K562 (cell line): ENCODE results near the gene CLSTN1. TPM values are rescaled to one million over a fixed set of nuclear protein-coding genes. Genes with fewer than 3 reads are reported as not detected.

Experiments used
- ATAC-seq: fragments of 200-7000 bp; cut with Tn5 transposase; 3 replicates; pipeline ENCODE4 v1.9.1; 2020; ENCODE audit warnings: moderate library complexity
- BruUV-seq: library from RNA; stranded (reverse); fragments of 400-500 nt; replicated peaks from 2 replicates; lab custom pipeline; 2021; lab: Mats Ljungman, UMichigan
- CTCF ChIA-PET: fragments of 300-600 bp; formaldehyde crosslinking; extraction: SDS; loops from one replicate; lab custom pipeline; 2021; ENCODE audit warnings: low intra/inter-chr PET ratio; lab: Yijun Ruan, JAX
- POLR2A ChIA-PET: fragments of 300-600, 350-650 bp; sonication (Branson Sonifier 250); formaldehyde crosslinking; extraction: SDS; loops from one replicate; lab custom pipeline; 2021; ENCODE audit warnings: antibody characterized with exemption, inconsistent platforms; lab: Yijun Ruan, JAX
- DNase-seq, 4 experiments: peaks; one replicate each; pipeline versions ENCODE4 v3.0.0 to v3.0.0-alpha.2; 2011 to 2018; ENCODE audit warnings: low spot score in 3 of 4, mixed read lengths in 3 of 4; ENCODE audit errors: extremely low read depth in 1 of 4
- FAIRE-seq: peaks from 2 replicates; lab custom pipeline; 2011; peaks lifted over from hg19 to GRCh38; lab: Jason Lieb, UNC
- H2AFZ ChIP-seq: 2 replicates; pipeline ENCODE4 v1.6.0; 2011; ENCODE audit warnings: low read depth, low read length, control low read depth, inconsistent platforms
- H3K27ac ChIP-seq: fragments of 200-600 bp; 3 replicates; pipeline ENCODE4 v1.8.0; 2011; ENCODE audit warnings: low read depth, mild to moderate bottlenecking, control low read depth, inconsistent platforms, low read length, moderate library complexity, mixed read lengths; ENCODE audit errors: extremely low read depth
- H3K27me3 ChIP-seq, 2 experiments: fragments of 300-600 bp in 1 of 2; 2 replicates in 1 of 2; 3 replicates in 1 of 2; pipeline versions ENCODE4 v1.6.0 to v1.8.0; 2011; ENCODE audit warnings: inconsistent platforms in 2 of 2, low read length in 2 of 2, mild to moderate bottlenecking in 1 of 2, mixed read lengths in 1 of 2, moderate library complexity in 1 of 2; ENCODE audit not compliant: control insufficient read depth in 2 of 2, insufficient read depth in 2 of 2
- H3K36me3 ChIP-seq: fragments of 300-600 bp; 3 replicates; pipeline ENCODE4 v1.8.0; 2011; ENCODE audit warnings: mild to moderate bottlenecking, low read length, inconsistent platforms; ENCODE audit not compliant: control insufficient read depth, insufficient read depth
- H3K4me1 ChIP-seq, 2 experiments: fragments of 200-600 bp in 1 of 2; replicated peaks in 1 of 2; 2 replicates in 1 of 2; 3 replicates in 1 of 2; pipeline versions ENCODE4 v1.5.1 to v1.8.0; 2011; ENCODE audit warnings: inconsistent platforms in 2 of 2, low read length in 2 of 2, mild to moderate bottlenecking in 1 of 2, mixed read lengths in 1 of 2, moderate library complexity in 1 of 2; ENCODE audit not compliant: control insufficient read depth in 2 of 2, insufficient read depth in 2 of 2
- H3K4me2 ChIP-seq: 2 replicates; pipeline ENCODE4 v1.6.1; 2011; ENCODE audit warnings: low read length, control low read depth, inconsistent platforms, mixed read lengths; ENCODE audit not compliant: insufficient read depth
- H3K4me3 ChIP-seq: fragments of 200-600 bp; sonication (generic), shearing (Covaris generic); 2 replicates; pipeline ENCODE4 v1.5.1; 2016; ENCODE audit warnings: control low read depth, inconsistent platforms
- H3K79me2 ChIP-seq: fragments of 200-600 bp; 3 replicates; pipeline ENCODE4 v1.8.0; 2011; ENCODE audit warnings: low read length, inconsistent platforms; ENCODE audit not compliant: control insufficient read depth, insufficient read depth
- H3K9ac ChIP-seq, 2 experiments: 2 replicates each; pipeline versions ENCODE4 v1.6.0 to v1.6.1; 2011; ENCODE audit warnings: low read depth in 2 of 2, low read length in 2 of 2, control low read depth in 1 of 2, inconsistent platforms in 1 of 2, mild to moderate bottlenecking in 1 of 2, mixed read lengths in 1 of 2; ENCODE audit not compliant: insufficient read depth in 1 of 2
- H3K9me1 ChIP-seq: one replicate; pipeline ENCODE4 v1.6.0; 2011; ENCODE audit warnings: inconsistent platforms, mild to moderate bottlenecking, low read length, moderate library complexity; ENCODE audit not compliant: control insufficient read depth, insufficient read depth
- H3K9me3 ChIP-seq: replicated peaks from 2 replicates; pipeline ENCODE4 v1.5.1; 2011; ENCODE audit warnings: low read depth, low read length, inconsistent platforms; ENCODE audit not compliant: control insufficient read depth, insufficient read depth
- H4K20me1 ChIP-seq: replicated peaks from 2 replicates; pipeline ENCODE4 v1.6.1; 2011; ENCODE audit warnings: low read length, inconsistent platforms, mixed read lengths; ENCODE audit not compliant: control insufficient read depth, insufficient read depth
- CBX3 ChIP-seq, 2 experiments: IDR thresholded peaks; 1 replicate in 1 of 2; 2 replicates in 1 of 2; pipeline ENCODE4 v1.6.1; 2012; ENCODE audit warnings: inconsistent platforms in 2 of 2, low read length in 2 of 2, borderline replicate concordance in 1 of 2, control low read depth in 1 of 2
- ELF2 ChIP-seq: fragments of 250-450 bp; sonication (Bioruptor Pico); IDR thresholded peaks from 2 replicates; pipeline ENCODE4 v1.5.0; 2021; ENCODE audit warnings: mild to moderate bottlenecking
- FOXA1 ChIP-seq: fragments of 450-650 bp; IDR thresholded peaks from 2 replicates; pipeline ENCODE4 v1.6.1; 2016; ENCODE audit warnings: mild to moderate bottlenecking, borderline replicate concordance
- KDM1A ChIP-seq, 2 experiments: fragments of 450-650 bp; IDR thresholded peaks; 2 replicates each; pipeline ENCODE4 v1.6.1; 2016; ENCODE audit warnings: mild to moderate bottlenecking in 2 of 2
- LEF1 ChIP-seq: fragments of 450-650 bp; IDR thresholded peaks from 2 replicates; pipeline ENCODE4 v1.6.1; 2016; ENCODE audit warnings: mild to moderate bottlenecking
- MAFK ChIP-seq: IDR thresholded peaks from 2 replicates; pipeline ENCODE4 v1.6.1; 2011; ENCODE audit warnings: low read length, improper control_type of control experiment
- MIER1 ChIP-seq: fragments of 450-650 bp; IDR thresholded peaks from 2 replicates; pipeline ENCODE4 v1.6.1; 2016; ENCODE audit warnings: antibody characterized with exemption, mild to moderate bottlenecking, low read depth
- SMARCE1 ChIP-seq: fragments of 450-650 bp; IDR thresholded peaks from 2 replicates; pipeline ENCODE4 v1.7.1; 2016; ENCODE audit warnings: mild to moderate bottlenecking
- WGBS: fragments of 100-300 bp; shearing (Covaris generic); methylation state at CpG from one replicate; pipeline ENCODE4 v1.1.6; 2016; ENCODE audit warnings: low coverage, mixed read lengths; ENCODE audit not compliant: insufficient coverage; ENCODE audit errors: missing lambda C conversion rate; 5-methylcytosine and 5-hydroxymethylcytosine counted together
- in situ Hi-C: fragments of 300-500 bp; cut with MboI; formaldehyde crosslinking; loops from 4 replicates; pipeline ENCODE4 v1.15.0; 2018; ENCODE audit warnings: inconsistent platforms, mixed read lengths
- intact Hi-C: fragments of 100-400 bp; cut with micrococcal nuclease; formaldehyde crosslinking; loops from 2 replicates; pipeline ENCODE4 v1.14.2; 2022
- polyA plus RNA-seq, 8 experiments: library from polyadenylated mRNA; depleted of rRNA in 4 of 8; stranded (reverse) in 5 of 8; unstranded in 3 of 8; fragments of >200 nt; fragmentation: Nextera tagmentation in 2 of 8; fragmentation: Illumina TruSeq in 1 of 8; extraction: Ambion mirVana in 2 of 8; extraction: Trizol in 1 of 8; gene quantifications; 2 replicates each; pipeline versions ENCODE4 v1.2.1 to v1.2.3, GENCODE V29; 2011 to 2014; ENCODE audit warnings: inconsistent platforms in 1 of 8, missing spikeins in 1 of 8
- total RNA-seq, 7 experiments: library from RNA; depleted of rRNA in 6 of 7; stranded (reverse); fragments of >200 nt in 6 of 7; fragmentation: Illumina TruSeq in 2 of 7; extraction: Trizol in 2 of 7; gene quantifications; 2 replicates each; pipeline versions ENCODE4 v1.2.1 to v1.2.3, GENCODE V29; 2011 to 2021; ENCODE audit warnings: low replicate concordance in 1 of 7
- TF ChIP-seq, protein P1 (sequence below): sonication (generic); IDR thresholded peaks from 2 replicates; pipeline ENCODE4 v1.6.1; 2016

The CLSTN1 gene
- total and polyA plus RNA-seq, 9 of the 15 experiments (the other 6 are each of a cell fraction or from before 2014, with no cell fraction given) = 1.1 to 32.5 (median 13.3) TPM

DNA sequence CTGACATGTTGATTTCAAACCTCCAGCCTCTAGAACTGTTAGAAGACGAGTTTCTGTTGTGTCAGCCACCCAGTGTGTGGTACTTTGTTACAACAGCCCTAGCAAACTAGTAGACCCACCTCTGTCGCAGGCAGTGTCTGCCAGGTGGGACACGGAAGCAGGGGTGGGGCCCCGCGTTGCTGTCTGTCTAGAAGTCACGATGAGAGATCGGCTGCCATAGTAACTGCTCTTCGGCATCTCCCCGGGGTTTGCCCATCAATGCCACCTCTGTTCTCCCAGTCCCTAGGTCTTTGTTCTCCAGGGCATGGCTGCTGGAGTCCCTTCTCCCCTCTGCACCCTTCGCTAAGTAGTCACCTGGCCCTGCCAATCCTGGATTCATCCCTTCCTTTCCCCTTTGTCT is 15.2 kb upstream of the CLSTN1 start:
- no peak for TF ChIP-seq ELF2 (CRISPR knock-in tag)
- TF ChIP-seq MIER1 = no peak
- TF ChIP-seq, protein P1, sequence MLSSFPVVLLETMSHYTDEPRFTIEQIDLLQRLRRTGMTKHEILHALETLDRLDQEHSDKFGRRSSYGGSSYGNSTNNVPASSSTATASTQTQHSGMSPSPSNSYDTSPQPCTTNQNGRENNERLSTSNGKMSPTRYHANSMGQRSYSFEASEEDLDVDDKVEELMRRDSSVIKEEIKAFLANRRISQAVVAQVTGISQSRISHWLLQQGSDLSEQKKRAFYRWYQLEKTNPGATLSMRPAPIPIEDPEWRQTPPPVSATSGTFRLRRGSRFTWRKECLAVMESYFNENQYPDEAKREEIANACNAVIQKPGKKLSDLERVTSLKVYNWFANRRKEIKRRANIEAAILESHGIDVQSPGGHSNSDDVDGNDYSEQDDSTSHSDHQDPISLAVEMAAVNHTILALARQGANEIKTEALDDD = no peak
- FAIRE-seq = no peak
- Histone ChIP-seq H3K27me3 (peaks cover 46 to 83% of the 10 kb centered on the region in 2 experiments), H3K9me1 (no peaks in the 10 kb centered on the region), H2AFZ (no peak overlapping the region), H3K27ac (no peak overlapping the region), H3K4me3 (no peak overlapping the region), H3K9ac (no peak overlapping the region), H3K4me2 (no peak overlapping the region), H4K20me1 (peaks cover 3% of the 10 kb centered on the region; the same call in 1 of the 2 replicates), H3K9me3 (0 out of 2 replicates have a peak, but pooled peaks cover 1% of the 10 kb centered on the region), H3K79me2 (no peaks in the 10 kb centered on the region), H3K4me1 (peaks cover 0 to 23% of the 10 kb centered on the region in 2 experiments; a peak in 1 of 5 replicates), H3K36me3 (no peaks in the 10 kb centered on the region)
- 18% methylated on average over 10 of the region's 10 CpGs for WGBS
- ChIA-PET POLR2A (interaction anchor here (0.9 to 1.0 kb wide), 2 partner anchors 9 to 12 kb away, joined by 3 to 4 read pairs; no protein-coding TSS in a partner anchor), CTCF (interaction anchor here (0.6 kb wide), 1 partner anchor 213 kb away, joined by 4 read pairs; no protein-coding TSS in a partner anchor)
- no peak for DNase-seq
- no TSS peak for BruUV-seq
- intact Hi-C loops = no loop called here
- in situ Hi-C loops = no loop called here
- no peak for ATAC-seq

DNA sequence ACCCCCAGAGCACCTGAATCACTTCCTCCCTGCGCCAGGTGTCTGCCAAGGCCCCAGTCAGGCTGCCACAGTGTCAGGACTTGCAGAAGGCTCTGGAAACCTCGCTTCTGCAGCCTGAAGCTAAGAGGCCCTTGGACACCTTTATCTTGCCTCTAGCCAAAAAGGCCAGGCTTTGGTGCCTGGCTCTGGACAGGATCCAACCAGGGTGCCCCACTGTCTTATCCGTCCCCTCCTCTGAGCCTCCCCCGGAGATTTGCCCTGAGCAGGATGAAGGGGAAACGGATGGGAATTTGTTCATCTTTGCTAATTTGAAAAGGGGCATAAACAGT is 12.8 kb upstream of the CLSTN1 start:
- Histone ChIP-seq H3K9me1 (no peaks in the 10 kb centered on the region), H4K20me1 (peaks cover 3% of the 10 kb centered on the region; the same call in 1 of the 2 replicates), H3K9ac (no peak overlapping the region), H3K79me2 (no peaks in the 10 kb centered on the region), H3K4me3 (no peak overlapping the region), H3K27ac (no peak overlapping the region), H3K36me3 (no peaks in the 10 kb centered on the region), H3K4me2 (no peak overlapping the region), H3K4me1 (peaks cover 0 to 10% of the 10 kb centered on the region in 2 experiments; a peak in 1 of 5 replicates), H3K9me3 (0 out of 2 replicates have a peak, but pooled peaks cover 1% of the 10 kb centered on the region), H3K27me3 (peaks cover 47 to 73% of the 10 kb centered on the region in 2 experiments), H2AFZ (no peak overlapping the region)
- ChIA-PET CTCF (no interaction called here), POLR2A (interaction anchor here (0.7 to 1.8 kb wide), 3 partner anchors 10 to 13 kb away, joined by 3 to 6 read pairs (median 3); no protein-coding TSS in a partner anchor)
- WGBS = 9% methylated on average over 5 of the region's 5 CpGs
- intact Hi-C loops = no loop called here
- FAIRE-seq (no peak), ATAC-seq (no peak), DNase-seq (no peak)
- no TSS peak for BruUV-seq
- in situ Hi-C loops = no loop called here
- TF ChIP-seq SMARCE1 (no peak), MAFK (no peak), KDM1A (IDR thresholded peaks at IDR 0.05) (no peak), CBX3 (IDR thresholded peaks at IDR 0.05; ENCODE audit: borderline replicate concordance in 1 of 2, low read length in 2 of 2) (no peak), LEF1 (no peak), FOXA1 (no peak)
